Subcutaneous adipose tissue (tissue), 4 donors: Measurements from ENCODE around the gene SHROOM3. TPM values are rescaled to one million over a fixed set of nuclear protein-coding genes. Genes with fewer than 3 reads are reported as not detected.

Experiments used
- total RNA-seq, 4 donors: library from RNA; depleted of rRNA; stranded (reverse); fragments of >200 nt; gene quantifications; one replicate each; pipeline ENCODE4 v1.1.0, GENCODE V29; 2016
- TF ChIP-seq, protein P1 (sequence below): fragments of 450-650 bp; IDR thresholded peaks from one replicate; pipeline ENCODE4 v1.5.1; 2016; ENCODE audit warnings: low read depth, mild to moderate bottlenecking, control low read depth, antibody characterized with exemption, moderate library complexity

SHROOM3 gene
- total RNA-seq, 4 donors from 2014 or later = 0.22 to 0.38 (median 0.33) TPM; not detected in 1

DNA sequence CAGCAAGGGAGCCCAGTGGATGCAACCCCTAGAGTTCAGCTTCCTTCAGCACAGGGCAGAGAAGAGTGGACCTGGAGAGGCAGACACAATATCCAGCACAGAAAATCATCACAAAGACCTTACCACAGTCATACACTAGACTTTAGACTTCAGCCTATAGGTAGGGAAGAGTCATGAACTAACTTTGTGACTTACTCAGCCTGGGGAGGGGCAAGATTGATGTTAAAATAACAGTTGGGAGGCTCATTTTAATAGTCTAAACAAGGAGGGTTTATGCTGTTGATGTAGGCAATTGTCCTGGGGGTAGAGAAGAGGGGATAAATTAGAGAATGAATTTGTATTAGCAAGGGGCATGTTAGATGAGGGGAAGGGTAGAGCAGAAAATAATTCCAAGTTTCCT is 338.7 kb downstream of the SHROOM3 start:
- TF ChIP-seq, protein P1, sequence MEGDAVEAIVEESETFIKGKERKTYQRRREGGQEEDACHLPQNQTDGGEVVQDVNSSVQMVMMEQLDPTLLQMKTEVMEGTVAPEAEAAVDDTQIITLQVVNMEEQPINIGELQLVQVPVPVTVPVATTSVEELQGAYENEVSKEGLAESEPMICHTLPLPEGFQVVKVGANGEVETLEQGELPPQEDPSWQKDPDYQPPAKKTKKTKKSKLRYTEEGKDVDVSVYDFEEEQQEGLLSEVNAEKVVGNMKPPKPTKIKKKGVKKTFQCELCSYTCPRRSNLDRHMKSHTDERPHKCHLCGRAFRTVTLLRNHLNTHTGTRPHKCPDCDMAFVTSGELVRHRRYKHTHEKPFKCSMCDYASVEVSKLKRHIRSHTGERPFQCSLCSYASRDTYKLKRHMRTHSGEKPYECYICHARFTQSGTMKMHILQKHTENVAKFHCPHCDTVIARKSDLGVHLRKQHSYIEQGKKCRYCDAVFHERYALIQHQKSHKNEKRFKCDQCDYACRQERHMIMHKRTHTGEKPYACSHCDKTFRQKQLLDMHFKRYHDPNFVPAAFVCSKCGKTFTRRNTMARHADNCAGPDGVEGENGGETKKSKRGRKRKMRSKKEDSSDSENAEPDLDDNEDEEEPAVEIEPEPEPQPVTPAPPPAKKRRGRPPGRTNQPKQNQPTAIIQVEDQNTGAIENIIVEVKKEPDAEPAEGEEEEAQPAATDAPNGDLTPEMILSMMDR = no peak

DNA sequence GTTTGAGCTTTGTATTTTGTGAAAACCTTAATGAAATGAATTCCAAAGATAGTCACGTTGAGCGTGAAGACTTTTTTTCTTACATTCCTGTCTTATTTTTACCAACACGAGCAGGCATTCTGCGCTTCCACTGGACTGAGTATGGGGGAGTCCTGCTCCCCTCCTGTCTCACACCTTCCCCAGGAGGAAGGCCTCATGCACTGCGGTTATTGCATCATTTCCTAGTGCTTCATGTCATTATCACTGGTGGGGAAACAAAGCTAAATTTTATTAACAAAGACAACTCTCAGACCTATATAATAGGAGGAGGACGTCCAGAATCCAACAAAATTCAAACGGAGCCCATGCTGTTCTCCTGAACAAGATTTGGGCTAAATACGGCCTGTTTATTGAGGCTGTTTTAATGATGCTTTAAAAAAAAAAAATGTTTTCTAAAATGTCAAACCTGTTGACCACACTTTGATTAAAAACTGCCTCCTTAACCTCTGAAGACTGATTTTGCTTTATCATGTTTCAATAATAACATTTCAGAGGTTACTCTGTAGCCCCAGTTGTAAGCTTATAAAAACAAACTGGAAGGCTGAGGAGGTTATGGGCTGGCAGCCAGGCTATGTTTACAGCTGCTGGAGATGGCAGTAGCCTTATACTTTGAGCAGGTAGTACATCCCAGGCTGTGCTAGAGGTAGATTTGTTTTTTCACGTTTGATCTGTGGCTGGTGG is 344.9 kb downstream of the SHROOM3 start:
- TF ChIP-seq, protein P1 = no peak

DNA sequence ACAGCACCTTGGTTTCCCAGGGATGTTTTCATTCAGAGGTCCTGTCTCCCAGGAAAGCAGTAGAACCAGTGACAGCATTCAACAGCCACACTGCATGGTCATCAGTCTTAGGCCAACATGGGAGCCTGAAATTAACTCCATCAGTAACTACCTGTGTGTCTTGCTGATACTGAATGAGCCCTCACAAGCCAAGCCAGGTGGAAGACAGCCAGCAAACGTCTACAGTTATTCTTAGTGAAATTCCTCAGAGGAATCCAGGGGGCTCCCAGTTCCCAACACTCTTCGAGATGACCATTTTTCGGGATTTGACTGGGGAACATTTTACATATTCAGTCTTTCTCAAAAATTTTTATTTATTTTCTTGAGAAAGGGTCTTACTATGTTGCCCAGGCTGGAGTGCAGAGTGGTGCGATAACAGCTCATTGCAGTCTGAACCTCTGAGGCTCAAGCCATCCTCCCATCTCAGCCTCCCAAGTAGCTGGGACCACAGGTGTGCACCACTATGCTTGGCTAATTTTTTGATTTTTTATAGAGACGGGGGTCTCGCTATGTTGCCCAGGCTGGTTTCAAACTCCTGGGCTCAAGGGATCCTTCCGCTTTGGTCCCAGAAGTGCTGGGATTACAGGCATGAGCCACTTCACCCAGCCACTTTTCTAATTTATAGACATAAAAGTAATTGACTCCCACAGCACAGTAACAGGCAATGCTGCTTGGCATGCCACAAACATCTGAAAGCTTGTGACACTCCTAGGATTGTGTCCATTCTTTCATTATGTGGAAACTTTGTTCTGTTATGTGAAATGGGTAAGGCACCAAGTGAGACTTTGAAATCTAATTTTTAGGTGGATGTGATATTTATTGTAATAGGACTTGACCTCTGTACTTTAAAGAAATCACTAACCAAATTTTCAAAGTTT is 346.0 kb downstream of the SHROOM3 start:
- TF ChIP-seq, protein P1 = no peak

DNA sequence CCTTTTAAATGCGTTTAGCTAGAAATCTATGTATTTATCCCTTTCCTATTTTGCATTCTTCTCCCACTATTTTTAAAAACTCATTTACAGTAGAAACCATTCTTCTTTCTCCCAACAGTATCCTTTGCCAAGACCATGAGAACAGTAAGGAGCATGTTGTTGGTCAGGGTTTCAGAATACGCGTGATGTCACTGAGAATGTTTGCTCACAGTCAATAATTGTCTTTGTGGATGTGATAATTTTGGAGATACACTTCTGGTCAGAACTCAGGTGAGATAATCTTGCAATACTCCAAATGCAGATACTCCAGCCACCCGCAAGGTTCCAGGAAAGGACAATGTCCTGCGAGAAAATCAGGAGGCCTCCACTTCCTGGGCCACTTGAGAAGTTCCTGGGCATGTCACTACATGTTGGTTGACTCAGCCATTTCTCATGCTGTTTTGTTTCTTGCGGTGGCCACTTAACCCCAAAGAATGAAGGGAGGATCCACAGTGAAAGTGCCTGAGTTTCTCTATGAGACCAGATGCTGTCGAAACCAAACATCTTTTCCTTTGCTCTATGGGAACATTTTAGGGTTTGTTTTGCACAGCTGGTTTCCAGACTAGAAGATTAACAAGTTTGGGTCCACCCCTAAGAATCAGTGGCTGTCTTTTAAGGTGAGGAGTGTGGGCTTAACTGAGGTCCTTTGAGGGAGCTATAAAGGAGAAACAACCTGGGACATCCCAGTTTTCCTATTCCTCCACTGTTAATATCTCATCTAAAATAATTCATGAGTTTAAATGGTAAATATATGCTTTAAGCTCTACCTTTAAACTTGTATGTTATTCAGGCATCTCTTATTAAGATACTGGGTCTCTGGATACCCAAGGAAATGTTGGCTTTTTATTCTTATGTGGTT is 346.9 kb downstream of the SHROOM3 start:
- TF ChIP-seq, protein P1 = no peak

DNA sequence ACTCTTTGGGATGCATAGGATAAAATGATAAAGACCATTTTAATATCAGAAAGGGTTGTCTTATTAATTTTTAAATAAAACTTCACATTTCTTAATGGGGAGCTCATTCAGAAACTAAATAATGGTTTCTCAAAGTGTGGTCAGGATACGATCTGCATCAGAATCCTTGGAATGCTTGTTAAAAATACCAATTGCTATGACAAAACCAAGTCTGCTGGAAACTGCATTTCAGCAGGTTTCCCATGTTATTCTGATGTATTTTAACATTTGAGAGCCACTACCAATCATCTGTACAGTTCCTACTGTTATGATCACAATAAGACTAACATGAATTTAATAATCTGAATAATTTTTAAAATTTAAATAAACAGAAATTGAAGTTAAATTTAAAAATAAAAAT is 347.8 kb downstream of the SHROOM3 start:
- TF ChIP-seq, protein P1 = no peak

DNA sequence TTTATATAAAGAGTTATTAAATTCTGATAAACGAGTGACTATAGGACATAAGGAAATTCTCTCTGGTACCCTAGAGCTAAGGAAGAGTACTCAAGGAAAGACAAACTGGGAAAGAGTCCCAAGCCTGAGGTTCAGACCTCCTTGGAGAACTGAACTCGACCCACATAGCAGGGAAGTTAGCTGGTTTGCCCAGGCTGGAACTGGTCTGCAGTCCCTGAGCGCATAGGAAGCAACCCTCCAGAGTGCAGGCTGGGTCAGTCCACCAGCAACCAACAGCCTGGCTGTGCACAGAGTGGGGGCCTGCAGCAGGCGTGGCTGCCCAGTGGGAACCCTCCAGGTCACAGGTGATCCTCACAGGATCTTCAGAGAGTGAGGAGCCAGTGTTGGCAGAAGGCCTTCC is 348.8 kb downstream of the SHROOM3 start:
- TF ChIP-seq, protein P1 = no peak

DNA sequence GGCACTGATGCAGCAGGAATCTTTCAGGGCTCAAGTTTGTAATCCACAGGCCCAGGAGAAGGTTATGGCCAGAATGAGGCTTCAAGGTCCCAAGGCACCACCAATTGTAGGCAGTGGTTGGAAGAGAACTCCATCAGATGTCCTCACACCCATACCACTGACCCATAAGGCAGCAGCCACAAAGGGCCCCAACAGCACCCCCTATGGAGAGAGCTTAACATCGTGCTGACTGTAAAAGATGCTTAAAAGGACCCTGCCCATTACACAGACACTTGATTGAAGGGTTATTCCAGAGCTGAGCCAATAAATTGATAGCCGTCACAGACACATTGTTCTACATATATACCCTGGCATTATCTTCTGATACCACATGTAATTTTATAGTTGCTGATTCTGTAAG is 349.2 kb downstream of the SHROOM3 start:
- TF ChIP-seq, protein P1 = no peak
